Keratinocyte (primary cell): ENCODE data around the gene CYTH1.

ENCODE experiments used
- EZH2 ChIP-seq: IDR thresholded peaks from one replicate; pipeline ENCODE4 v1.6.1; 2012; ENCODE audit warnings: inconsistent platforms, mild to moderate bottlenecking, low read length, moderate library complexity
- TF ChIP-seq, protein P1 (sequence below), 3 experiments: IDR thresholded peaks in 1 of 3; conservative IDR thresholded peaks in 1 of 3; optimal IDR thresholded peaks in 1 of 3; 2 replicates in 2 of 3; 3 replicates in 1 of 3; pipeline versions ENCODE3 to v1.5.1; 2011; ENCODE audit warnings: low read length in 3 of 3, mild to moderate bottlenecking in 3 of 3, moderate library complexity in 2 of 3, control low read depth in 1 of 3, inconsistent platforms in 1 of 3; ENCODE audit not compliant: insufficient read depth in 2 of 3; ENCODE audit errors: extremely low read depth in 1 of 3

DNA sequence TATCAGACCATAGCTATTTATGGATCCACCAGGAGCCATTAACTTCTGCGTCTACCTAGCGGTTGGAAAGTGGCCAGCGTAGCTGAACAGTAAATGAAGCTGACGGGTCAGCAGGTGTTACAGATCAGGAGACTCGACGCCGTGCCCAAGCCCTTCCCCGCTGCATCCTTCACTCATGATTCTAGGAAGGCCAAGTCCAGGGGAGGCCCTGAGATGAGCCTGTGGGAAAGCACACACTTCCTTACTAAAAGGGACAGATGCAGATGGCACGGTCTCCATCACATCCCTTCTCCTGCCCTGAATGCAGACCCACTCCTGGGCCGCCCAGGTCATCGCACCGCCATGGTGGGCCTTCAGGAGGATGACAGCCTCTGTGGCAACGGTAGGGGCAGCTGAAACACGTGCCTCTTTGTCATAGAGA is 137.1 kb downstream of the CYTH1 start:
- TF ChIP-seq, protein P1, sequence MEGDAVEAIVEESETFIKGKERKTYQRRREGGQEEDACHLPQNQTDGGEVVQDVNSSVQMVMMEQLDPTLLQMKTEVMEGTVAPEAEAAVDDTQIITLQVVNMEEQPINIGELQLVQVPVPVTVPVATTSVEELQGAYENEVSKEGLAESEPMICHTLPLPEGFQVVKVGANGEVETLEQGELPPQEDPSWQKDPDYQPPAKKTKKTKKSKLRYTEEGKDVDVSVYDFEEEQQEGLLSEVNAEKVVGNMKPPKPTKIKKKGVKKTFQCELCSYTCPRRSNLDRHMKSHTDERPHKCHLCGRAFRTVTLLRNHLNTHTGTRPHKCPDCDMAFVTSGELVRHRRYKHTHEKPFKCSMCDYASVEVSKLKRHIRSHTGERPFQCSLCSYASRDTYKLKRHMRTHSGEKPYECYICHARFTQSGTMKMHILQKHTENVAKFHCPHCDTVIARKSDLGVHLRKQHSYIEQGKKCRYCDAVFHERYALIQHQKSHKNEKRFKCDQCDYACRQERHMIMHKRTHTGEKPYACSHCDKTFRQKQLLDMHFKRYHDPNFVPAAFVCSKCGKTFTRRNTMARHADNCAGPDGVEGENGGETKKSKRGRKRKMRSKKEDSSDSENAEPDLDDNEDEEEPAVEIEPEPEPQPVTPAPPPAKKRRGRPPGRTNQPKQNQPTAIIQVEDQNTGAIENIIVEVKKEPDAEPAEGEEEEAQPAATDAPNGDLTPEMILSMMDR (optimal IDR thresholded peaks at IDR 0.05 in 1 of 3, IDR thresholded peaks at IDR 0.05 in 1 of 3, conservative IDR thresholded peaks at IDR 0.05 in 1 of 3; ENCODE audit: extremely low read depth in 1 of 3, insufficient read depth in 2 of 3, low read length in 3 of 3): no peak
- no peak for TF ChIP-seq EZH2
